Ramos (cell line): ENCODE results near the gene NR2C2AP.

Experiments used
- in situ Hi-C: fragments of 300-500 bp; cut with MboI; formaldehyde crosslinking; loops from one replicate; pipeline ENCODE4 v1.14.3; 2022; ENCODE audit warnings: low sequenced_read_pairs; ENCODE audit not compliant: unreplicated experiment

Gene NR2C2AP

DNA sequence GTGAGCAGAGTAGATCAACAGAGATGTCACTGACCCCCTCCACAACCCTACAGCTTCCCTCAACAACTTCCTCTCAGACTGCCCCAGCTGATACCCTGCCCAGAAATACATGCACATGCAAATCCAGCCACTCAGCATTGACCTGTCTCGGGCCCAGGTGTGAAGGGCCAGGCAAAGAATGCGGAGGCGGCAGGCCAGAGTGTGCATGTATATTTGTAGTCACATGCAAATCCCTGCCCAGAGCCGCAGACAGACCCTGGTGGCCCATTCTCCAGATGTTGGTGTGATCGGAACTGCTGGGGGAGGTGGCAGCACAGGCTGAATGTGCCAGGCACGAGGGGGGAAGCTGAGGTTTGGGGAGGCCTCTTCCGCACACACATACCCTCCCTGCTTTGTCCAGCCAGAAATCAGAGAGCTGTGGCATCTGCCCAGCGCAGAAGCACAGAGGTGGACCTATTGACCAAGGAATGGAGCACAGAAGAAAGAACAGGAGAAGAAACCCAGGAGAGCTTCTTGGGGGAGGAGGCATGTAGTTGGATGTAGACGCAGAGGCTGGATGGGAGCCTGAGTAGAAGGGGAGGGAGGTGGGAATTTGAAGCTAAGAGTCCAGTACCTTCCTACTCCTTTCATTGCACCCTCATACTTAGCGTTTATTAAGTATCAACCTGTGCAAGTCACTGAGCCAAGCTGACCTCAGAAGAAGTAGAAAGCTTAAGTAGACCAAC, 47.6 kb downstream of the NR2C2AP start:
- in situ Hi-C loops = no loop called here

- in situ Hi-C loops = no loop called here
These were observed 48.3 kb downstream of the NR2C2AP start for GRCh38 chr19:19154768-19155494.

DNA sequence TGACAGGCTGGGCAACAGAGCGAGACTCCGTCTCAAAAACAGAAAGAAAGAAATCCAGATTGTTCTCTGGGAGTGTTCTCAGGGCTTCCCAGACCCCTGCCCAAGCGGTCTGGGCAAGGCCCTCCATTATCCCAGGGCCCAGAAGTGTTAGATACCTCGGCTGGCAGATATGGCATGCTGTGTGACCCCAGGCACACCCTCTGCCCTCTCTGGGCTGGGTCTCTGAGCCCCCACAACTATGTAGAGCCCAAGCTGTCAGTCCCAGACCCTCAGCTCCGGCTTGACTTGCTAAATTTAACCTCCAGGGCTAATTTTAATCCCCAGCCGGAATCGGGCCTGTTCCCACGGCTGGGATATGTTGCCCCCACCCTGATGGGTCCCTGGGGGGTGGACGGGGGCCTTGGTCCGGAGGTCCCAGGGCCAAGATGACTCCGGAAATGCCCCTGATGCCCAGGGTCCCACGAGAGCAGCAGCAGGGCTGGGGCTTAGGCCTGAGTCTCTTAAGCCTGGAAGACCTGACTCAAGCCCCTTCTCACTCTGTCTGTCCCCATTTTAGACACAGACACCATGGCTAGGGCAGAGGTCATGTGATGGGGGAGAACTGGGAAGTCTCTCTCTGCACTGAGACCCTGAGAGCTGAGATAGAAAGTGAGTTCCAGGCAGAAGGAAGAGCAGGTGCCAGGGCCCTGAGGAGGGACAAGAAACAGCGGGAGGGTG, 50.4 kb downstream of the NR2C2AP start:
- in situ Hi-C loops = no loop called here

- in situ Hi-C loops = no loop called here
These were observed 51.8 kb downstream of the NR2C2AP start for GRCh38 chr19:19151418-19151817.
